ENCODE measurements around the gene TMEM35B. TPM values are rescaled to one million over a fixed set of nuclear protein-coding genes. Genes with fewer than 3 reads are reported as not detected.
"Not testable (repeated sequence)": the region's sequence is repeated elsewhere in the genome, so short reads cannot be mapped to it uniquely, and the experiment has no call there.

TMEM35B gene
- total RNA-seq, 2 experiments from 2014 or later: 26.5 to 28.8 TPM

DNA sequence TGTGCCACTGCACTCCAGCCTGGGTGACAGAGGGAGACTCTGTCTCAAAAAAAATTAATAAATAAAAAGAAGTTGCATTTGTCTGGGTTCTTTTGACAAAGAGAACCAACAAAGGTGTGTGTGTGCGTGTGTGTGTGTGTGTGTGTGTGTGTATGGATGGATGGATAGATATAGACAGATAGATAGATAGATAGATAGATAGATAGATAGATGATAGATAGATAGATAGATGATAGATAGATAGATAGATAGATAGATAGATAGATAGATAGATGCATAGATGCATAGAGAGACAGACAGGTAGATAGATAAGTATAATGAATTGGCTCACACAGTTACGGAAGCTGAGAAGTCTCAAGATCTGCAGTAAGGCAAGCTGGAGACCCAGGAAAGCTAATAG is 43.3 kb downstream of the TMEM35B start:
- H3K4me3 Mint-ChIP-seq; DNase-seq; H3K36me3 Mint-ChIP-seq; H3K4me1 Mint-ChIP-seq (ENCODE audit: low read depth); H3K27ac Mint-ChIP-seq; H3K9me3 Mint-ChIP-seq; H3K27me3 Mint-ChIP-seq; CTCF ChIA-PET; POLR2A ChIA-PET; intact Hi-C loops (cut with micrococcal nuclease): not testable (repeated sequence)

Other genes starting within 250 kb of the TMEM35B start
- gene GJB5, start 230.3 kb downstream of the TMEM35B start, total RNA-seq: not detected
- not detected for gene GJB4, start 225.6 kb downstream of the TMEM35B start, total RNA-seq
- not detected for gene GJB3, start 204.1 kb downstream of the TMEM35B start, total RNA-seq
- not detected for gene GJA4, start 192.3 kb downstream of the TMEM35B start, total RNA-seq
- 10 to 100 TPM; 46.5 to 46.7 TPM for gene SMIM12, start 125.6 kb downstream of the TMEM35B start, total RNA-seq
- gene DLGAP3, start 55.7 kb downstream of the TMEM35B start, total RNA-seq: under 1 TPM; 0.82 to 0.88 TPM
- 10 to 100 TPM; 16.3 to 18.0 TPM for gene ZMYM6, start 46.6 kb upstream of the TMEM35B start, total RNA-seq
- gene ZMYM1, start 94.0 kb upstream of the TMEM35B start, total RNA-seq: 1 to 10 TPM; 3.6 to 3.9 TPM
- gene SFPQ, start 207.8 kb upstream of the TMEM35B start, total RNA-seq: 100 to 1,000 TPM; 259 to 275 TPM